ENCODE results near the gene RAD21L1.

RAD21L1 gene

DNA sequence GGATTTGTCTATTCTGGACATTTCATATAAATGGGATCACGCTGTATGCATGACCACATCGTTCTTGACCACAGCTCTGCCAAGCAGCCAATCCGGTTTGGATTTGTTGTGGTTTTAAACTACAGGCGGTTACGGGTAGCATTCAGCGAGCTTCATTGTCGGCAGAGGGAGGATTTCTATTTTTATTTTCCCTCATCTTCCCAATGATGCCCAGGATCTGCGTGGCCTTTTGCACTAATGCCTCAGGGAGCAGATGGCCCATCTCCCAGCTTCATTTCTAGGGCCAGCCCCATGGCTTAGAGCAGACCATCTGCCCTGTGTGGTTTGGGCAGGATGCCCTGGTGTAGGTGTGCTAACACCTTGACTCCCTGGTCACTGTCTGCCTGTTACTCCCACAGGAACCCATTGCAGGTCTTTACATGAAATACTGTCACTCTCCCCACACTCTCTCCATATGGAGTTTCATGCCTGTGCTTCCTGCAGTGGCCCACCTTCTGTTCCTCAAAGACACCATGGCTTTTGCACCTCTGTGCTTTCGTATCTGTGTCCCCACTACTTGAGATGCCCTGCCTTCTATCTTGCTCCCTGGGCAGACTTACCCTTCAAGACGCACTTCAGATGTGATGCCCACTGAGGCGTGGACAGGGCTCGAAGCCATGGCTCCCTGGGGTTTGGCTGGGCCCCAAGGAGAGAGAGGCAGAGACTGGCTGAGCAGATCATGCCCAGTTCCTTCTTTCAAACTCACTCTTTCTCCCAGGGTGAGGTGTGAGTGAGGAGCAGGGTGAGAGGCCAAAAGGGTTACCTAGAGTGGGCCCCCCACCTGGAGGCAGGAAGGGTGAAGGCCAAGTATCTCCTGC, 77.1 kb downstream of the RAD21L1 start:
- TF ChIP-seq, protein P1, sequence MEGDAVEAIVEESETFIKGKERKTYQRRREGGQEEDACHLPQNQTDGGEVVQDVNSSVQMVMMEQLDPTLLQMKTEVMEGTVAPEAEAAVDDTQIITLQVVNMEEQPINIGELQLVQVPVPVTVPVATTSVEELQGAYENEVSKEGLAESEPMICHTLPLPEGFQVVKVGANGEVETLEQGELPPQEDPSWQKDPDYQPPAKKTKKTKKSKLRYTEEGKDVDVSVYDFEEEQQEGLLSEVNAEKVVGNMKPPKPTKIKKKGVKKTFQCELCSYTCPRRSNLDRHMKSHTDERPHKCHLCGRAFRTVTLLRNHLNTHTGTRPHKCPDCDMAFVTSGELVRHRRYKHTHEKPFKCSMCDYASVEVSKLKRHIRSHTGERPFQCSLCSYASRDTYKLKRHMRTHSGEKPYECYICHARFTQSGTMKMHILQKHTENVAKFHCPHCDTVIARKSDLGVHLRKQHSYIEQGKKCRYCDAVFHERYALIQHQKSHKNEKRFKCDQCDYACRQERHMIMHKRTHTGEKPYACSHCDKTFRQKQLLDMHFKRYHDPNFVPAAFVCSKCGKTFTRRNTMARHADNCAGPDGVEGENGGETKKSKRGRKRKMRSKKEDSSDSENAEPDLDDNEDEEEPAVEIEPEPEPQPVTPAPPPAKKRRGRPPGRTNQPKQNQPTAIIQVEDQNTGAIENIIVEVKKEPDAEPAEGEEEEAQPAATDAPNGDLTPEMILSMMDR (IDR thresholded peaks at IDR 0.05) = no peak

DNA sequence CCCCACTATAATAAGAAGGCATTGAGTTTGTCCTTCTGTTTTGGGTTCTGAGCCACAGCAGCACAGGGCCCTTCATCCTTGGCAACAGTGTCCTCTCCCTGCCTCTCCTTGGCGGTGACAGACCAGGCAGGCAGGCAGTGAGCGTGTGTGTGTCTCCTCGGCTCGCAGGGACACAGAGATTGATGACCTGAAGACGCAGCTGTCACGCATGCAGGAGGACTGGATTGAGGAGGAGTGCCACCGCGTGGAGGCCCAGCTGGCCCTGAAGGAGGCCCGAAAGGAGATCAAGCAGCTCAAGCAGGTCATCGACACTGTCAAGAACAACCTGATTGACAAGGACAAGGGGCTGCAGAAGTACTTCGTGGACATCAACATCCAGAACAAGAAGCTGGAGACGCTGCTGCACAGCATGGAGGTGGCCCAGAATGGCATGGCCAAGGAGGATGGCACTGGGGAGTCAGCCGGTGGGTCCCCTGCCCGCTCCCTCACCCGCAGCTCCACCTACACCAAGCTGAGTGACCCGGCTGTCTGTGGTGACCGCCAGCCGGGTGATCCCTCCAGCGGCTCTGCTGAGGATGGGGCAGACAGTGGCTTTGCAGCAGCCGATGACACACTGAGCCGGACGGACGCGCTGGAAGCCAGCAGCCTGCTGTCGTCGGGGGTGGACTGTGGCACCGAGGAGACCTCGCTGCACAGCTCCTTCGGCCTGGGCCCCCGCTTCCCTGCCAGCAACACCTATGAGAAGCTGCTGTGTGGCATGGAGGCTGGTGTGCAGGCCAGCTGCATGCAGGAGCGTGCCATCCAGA, 79.1 kb downstream of the RAD21L1 start:
- TF ChIP-seq, protein P1 (IDR thresholded peaks at IDR 0.05) = no peak

Data from LNCAP (cell line).